ENCODE results near the gene TMCC1.

DNA sequence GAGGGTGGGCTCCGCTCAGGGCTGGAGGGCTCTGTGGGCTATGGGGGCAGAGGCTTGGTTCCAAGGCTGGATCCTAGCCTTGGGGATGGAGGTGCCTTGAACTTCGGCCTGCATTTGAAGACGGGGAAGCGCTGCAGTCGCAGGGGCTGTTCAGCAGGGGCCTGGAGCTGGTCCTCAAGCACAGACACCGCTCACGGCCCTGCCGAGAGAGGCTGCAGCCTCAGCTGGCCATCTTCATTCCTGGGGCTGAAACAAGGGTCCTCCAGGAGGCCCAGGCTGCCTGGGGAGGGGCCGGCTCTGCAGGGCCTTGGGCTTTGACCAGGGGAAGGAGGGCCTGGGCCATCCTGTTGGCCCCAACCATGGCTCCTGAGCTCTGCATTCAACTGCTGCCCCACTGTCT, 261.5 kb downstream of the TMCC1 start:
- TF ChIP-seq, protein P1, sequence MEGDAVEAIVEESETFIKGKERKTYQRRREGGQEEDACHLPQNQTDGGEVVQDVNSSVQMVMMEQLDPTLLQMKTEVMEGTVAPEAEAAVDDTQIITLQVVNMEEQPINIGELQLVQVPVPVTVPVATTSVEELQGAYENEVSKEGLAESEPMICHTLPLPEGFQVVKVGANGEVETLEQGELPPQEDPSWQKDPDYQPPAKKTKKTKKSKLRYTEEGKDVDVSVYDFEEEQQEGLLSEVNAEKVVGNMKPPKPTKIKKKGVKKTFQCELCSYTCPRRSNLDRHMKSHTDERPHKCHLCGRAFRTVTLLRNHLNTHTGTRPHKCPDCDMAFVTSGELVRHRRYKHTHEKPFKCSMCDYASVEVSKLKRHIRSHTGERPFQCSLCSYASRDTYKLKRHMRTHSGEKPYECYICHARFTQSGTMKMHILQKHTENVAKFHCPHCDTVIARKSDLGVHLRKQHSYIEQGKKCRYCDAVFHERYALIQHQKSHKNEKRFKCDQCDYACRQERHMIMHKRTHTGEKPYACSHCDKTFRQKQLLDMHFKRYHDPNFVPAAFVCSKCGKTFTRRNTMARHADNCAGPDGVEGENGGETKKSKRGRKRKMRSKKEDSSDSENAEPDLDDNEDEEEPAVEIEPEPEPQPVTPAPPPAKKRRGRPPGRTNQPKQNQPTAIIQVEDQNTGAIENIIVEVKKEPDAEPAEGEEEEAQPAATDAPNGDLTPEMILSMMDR (IDR thresholded peaks at IDR 0.05) = no peak
- no peak for TF ChIP-seq ZFX (IDR thresholded peaks at IDR 0.05; ENCODE audit: borderline replicate concordance)

Measured in 22Rv1 (cell line).